NB4 (cell line): Measurements from ENCODE around the gene HACD4.

ENCODE experiments used
- CTCF ChIP-seq: IDR thresholded peaks from one replicate; pipeline ENCODE4 v1.5.1; 2012; ENCODE audit warnings: low read depth, low read length
- MAX ChIP-seq: IDR thresholded peaks from 2 replicates; pipeline ENCODE4 v1.6.1; 2011; ENCODE audit warnings: low read depth, low read length
- POLR2A ChIP-seq: IDR thresholded peaks from 2 replicates; pipeline ENCODE4 v1.6.1; 2011; ENCODE audit warnings: mild to moderate bottlenecking; ENCODE audit not compliant: insufficient read length; ENCODE audit errors: extremely low read depth

DNA sequence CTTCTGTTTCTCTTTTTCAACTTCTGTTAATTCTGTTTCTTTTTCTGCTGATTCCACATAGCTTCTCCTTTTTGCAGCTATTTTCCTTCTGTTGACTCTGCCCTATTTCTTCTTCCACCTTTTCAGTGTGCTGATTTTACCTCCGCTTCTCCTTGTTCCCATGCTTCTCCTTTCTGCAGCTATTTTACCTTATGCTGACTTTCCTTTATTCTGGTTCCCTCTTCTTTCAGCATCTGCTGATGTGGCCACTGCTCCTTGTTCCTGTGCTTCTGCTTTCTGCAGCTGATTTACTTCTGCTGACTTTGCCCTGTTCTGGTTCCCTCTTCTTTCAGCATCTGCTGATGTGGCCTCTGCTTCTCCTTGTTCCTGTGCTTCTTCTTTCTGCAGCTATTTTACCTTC, 58.8 kb downstream of the HACD4 start:
- no peak for TF ChIP-seq POLR2A
- no peak for TF ChIP-seq CTCF
- TF ChIP-seq MAX = no peak
